A673 (cell line): Measurements from ENCODE around the gene SERPINA9. TPM values are rescaled to one million over a fixed set of nuclear protein-coding genes. Genes with fewer than 3 reads are reported as not detected.

ENCODE experiments used
- BruUV-seq: library from RNA; stranded (reverse); fragments of 400-500 nt; replicated peaks from 2 replicates; lab custom pipeline; 2021; lab: Mats Ljungman, UMichigan
- CTCF ChIA-PET: fragments of 300-600 bp; sonication (Branson Sonifier 250); formaldehyde crosslinking; loops from one replicate; lab custom pipeline; 2022; ENCODE audit warnings: antibody characterized with exemption; lab: Charles Lee
- POLR2A ChIA-PET: fragments of 300-600 bp; sonication (Branson Sonifier 250); formaldehyde crosslinking; loops from one replicate; lab custom pipeline; 2022; ENCODE audit warnings: antibody characterized with exemption; ENCODE audit not compliant: low non-redundant PET; lab: Charles Lee
- DNase-seq: peaks from one replicate; pipeline ENCODE4 v3.0.0-alpha.2; 2015; ENCODE audit warnings: low spot score
- H3K27ac ChIP-seq: fragments of 200-600 bp; sonication (generic); 2 replicates; pipeline ENCODE4 v1.5.1; 2016; ENCODE audit warnings: mixed run types, low read depth, mild to moderate bottlenecking, mixed read lengths, antibody characterized with exemption, low read length; ENCODE audit not compliant: poor library complexity, severe bottlenecking
- H3K27me3 ChIP-seq: fragments of 200-600 bp; sonication (generic); replicated peaks from 2 replicates; pipeline ENCODE4 v1.6.1; 2017; ENCODE audit warnings: mixed run types, low read depth, mild to moderate bottlenecking, mixed read lengths, antibody characterized with exemption, low read length; ENCODE audit not compliant: insufficient read depth, poor library complexity
- H3K36me3 ChIP-seq: fragments of 200-600 bp; sonication (generic); 2 replicates; pipeline ENCODE4 v1.6.1; 2016; ENCODE audit warnings: mixed run types, mild to moderate bottlenecking, mixed read lengths, antibody characterized with exemption, low read length; ENCODE audit not compliant: insufficient read depth, poor library complexity, severe bottlenecking
- H3K4me1 ChIP-seq: fragments of 200-600 bp; sonication (generic); 2 replicates; pipeline ENCODE4 v1.6.1; 2017; ENCODE audit warnings: mixed run types, mild to moderate bottlenecking, mixed read lengths, antibody characterized with exemption, low read length; ENCODE audit not compliant: insufficient read depth, poor library complexity, severe bottlenecking
- H3K4me3 ChIP-seq: fragments of 200-600 bp; sonication (generic); 2 replicates; pipeline ENCODE4 v1.5.1; 2016; ENCODE audit warnings: low read depth, mixed run types, mild to moderate bottlenecking, mixed read lengths, low read length; ENCODE audit not compliant: poor library complexity, severe bottlenecking
- H3K9me3 ChIP-seq: fragments of 200-600 bp; sonication (generic); 2 replicates; pipeline ENCODE4 v1.6.1; 2016; ENCODE audit warnings: mixed run types, low read depth, mild to moderate bottlenecking, mixed read lengths, antibody characterized with exemption, low read length; ENCODE audit not compliant: poor library complexity, severe bottlenecking
- EZH2 ChIP-seq: fragments of 200-600 bp; sonication (generic); IDR thresholded peaks from 2 replicates; pipeline ENCODE4 v1.6.1; 2017; ENCODE audit warnings: borderline replicate concordance, low read depth, mild to moderate bottlenecking, mixed read lengths, antibody characterized with exemption, low read length; ENCODE audit not compliant: poor library complexity, severe bottlenecking
- intact Hi-C: fragments of 100-400 bp; cut with micrococcal nuclease; formaldehyde crosslinking; loops from one replicate; pipeline ENCODE4 v1.10.0; 2022; ENCODE audit not compliant: unreplicated experiment
- total RNA-seq: library from RNA; stranded (reverse); gene quantifications from 2 replicates; pipeline ENCODE4 v1.2.3, GENCODE V29; 2021
- TF ChIP-seq, protein P1 (sequence below): fragments of 300-800, 200-600 bp; sonication (generic); conservative IDR thresholded peaks from 2 replicates; pipeline ENCODE4 v1.5.1; 2017; ENCODE audit warnings: low read depth, mild to moderate bottlenecking, antibody characterized with exemption, low read length, moderate library complexity, mixed read lengths

The SERPINA9 gene
- total RNA-seq, 1 experiment from 2014 or later = not detected

DNA sequence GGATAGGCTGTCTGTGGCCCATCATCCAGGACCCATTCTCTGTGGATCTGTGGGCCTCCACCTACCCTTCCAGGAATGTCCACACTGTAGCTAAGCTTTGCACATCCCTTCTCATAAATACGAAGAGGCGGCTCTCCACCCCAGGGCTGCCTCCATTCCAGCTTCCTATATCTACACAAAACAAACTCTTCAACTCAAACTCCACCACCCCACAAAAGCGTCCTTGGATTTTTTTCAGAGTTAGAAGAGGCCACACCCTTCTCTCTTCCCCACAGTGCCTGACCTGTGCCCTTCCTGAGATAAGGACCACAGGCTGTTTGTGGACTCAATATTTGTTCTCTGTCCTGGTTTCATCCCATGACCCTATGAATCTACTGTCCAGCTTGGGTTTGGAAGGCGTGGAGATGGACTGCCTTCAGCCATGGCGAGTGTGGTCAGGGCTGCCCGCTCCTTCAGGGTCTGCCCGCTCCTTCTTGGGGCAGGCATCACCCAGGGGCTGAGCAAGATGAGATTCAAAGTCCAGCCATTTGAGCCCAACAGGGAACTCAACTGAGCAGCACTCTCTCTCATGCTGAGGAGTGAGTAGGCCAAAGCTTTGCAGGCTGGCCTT lies 46.2 kb upstream of the SERPINA9 start:
- no peak for DNase-seq
- H3K4me1 ChIP-seq = no peaks in the 10 kb centered on the region
- BruUV-seq = no TSS peak
- H3K36me3 ChIP-seq = no peaks in the 10 kb centered on the region
- H3K27me3 ChIP-seq = peaks cover 19% of the 10 kb centered on the region
- no peak overlapping the region for H3K27ac ChIP-seq
- intact Hi-C loops = no loop called here
- POLR2A ChIA-PET = no interaction called here
- TF ChIP-seq, protein P1, sequence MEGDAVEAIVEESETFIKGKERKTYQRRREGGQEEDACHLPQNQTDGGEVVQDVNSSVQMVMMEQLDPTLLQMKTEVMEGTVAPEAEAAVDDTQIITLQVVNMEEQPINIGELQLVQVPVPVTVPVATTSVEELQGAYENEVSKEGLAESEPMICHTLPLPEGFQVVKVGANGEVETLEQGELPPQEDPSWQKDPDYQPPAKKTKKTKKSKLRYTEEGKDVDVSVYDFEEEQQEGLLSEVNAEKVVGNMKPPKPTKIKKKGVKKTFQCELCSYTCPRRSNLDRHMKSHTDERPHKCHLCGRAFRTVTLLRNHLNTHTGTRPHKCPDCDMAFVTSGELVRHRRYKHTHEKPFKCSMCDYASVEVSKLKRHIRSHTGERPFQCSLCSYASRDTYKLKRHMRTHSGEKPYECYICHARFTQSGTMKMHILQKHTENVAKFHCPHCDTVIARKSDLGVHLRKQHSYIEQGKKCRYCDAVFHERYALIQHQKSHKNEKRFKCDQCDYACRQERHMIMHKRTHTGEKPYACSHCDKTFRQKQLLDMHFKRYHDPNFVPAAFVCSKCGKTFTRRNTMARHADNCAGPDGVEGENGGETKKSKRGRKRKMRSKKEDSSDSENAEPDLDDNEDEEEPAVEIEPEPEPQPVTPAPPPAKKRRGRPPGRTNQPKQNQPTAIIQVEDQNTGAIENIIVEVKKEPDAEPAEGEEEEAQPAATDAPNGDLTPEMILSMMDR = no peak
- no peak for TF ChIP-seq EZH2
- CTCF ChIA-PET = no interaction called here
- H3K4me3 ChIP-seq = no peak overlapping the region
- no peaks in the 10 kb centered on the region for H3K9me3 ChIP-seq

DNA sequence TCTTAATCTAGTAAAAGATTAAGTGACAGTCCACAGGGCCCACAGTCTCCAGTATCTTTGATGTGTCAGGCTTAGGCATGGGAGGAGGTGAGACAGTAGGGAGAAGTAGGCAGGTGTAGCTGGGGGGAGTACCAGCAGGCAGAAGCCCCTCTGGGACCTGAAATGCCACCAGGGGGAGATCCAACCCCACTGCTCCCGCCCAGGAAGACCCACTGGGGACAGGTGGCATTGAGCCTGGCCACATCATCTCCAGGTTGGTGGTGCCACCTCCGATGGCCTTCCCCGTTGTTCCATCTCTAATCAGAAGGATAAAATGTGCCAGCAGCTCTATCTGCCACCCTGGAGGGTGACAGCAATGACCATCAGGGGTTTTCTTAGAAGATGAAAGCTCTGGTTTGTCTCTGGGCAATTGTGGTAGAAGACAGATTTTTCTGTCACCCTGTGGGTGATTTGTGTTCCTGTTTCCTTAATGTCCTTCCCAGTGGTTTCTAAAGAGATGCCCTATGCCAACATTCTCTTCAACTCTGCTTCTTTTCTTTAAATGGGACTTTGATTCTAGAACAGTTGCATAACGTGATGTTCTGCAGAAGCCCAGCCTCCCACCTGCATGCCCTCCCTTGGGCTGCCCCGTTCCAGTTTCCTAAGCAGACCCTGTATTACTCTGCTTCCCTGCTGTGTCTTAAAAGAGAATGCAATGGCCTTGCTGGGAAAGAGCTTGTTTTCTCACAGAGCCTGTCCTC lies 45.5 kb upstream of the SERPINA9 start:
- Histone ChIP-seq H3K4me1 (no peaks in the 10 kb centered on the region), H3K27me3 (peaks cover 13% of the 10 kb centered on the region), H3K27ac (no peak overlapping the region), H3K36me3 (no peaks in the 10 kb centered on the region), H3K9me3 (no peaks in the 10 kb centered on the region), H3K4me3 (no peak overlapping the region)
- BruUV-seq = no TSS peak
- intact Hi-C loops = no loop called here
- TF ChIP-seq, protein P1 = no peak
- no peak for TF ChIP-seq EZH2
- no peak for DNase-seq
- ChIA-PET CTCF (no interaction called here), POLR2A (no interaction called here)

DNA sequence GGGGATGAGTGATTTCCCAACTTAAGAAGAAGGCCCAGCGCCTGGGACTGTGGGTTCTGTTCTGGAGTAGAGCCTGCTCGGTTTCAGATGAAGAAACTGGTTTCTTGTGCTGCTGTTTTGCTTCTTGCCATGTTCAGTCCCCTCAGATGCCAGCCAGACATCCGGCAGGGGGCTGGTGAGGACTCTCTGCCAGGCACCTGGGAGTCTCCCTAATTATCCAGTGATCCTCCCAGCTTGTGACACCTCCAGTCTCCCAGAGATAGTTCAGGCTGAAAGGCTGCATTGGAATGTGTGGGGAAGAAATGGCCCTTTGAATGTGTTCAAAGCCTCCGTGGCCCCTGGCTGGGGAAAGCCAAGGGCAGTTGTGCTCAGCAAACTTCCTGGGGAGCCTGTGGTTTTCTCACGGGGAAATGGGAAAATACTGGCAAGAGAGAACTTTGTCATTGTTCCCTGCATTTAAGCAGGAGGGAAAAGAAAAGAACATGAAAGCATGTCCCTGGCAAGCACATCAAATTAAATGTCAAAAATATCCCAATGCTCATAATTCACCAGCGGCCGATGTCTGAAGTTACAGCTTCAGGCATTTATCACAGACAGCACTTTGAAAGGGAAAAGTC lies 41.8 kb upstream of the SERPINA9 start:
- TF ChIP-seq, protein P1 = no peak
- no peak for TF ChIP-seq EZH2
- CTCF ChIA-PET = no interaction called here
- Histone ChIP-seq H3K4me3 (no peak overlapping the region), H3K36me3 (no peaks in the 10 kb centered on the region), H3K27ac (no peak overlapping the region), H3K9me3 (no peaks in the 10 kb centered on the region), H3K27me3 (no peaks in the 10 kb centered on the region), H3K4me1 (no peaks in the 10 kb centered on the region)
- intact Hi-C loops = no loop called here
- POLR2A ChIA-PET = no interaction called here
- no TSS peak for BruUV-seq
- DNase-seq = no peak
